B cell (primary cell): Measurements from ENCODE around the gene ABI3BP.

ENCODE experiments used
- EZH2 ChIP-seq: IDR thresholded peaks from 2 replicates; pipeline ENCODE4 v1.6.1; 2012; ENCODE audit warnings: borderline replicate concordance, low read depth, mild to moderate bottlenecking, moderate library complexity, low read length; ENCODE audit not compliant: insufficient read depth, poor library complexity, severe bottlenecking
- TF ChIP-seq, protein P1 (sequence below): fragments of 200-600 bp; IDR thresholded peaks from one replicate; pipeline ENCODE4 v1.8.0; 2022; ENCODE audit warnings: antibody characterized with exemption, mild to moderate bottlenecking

DNA sequence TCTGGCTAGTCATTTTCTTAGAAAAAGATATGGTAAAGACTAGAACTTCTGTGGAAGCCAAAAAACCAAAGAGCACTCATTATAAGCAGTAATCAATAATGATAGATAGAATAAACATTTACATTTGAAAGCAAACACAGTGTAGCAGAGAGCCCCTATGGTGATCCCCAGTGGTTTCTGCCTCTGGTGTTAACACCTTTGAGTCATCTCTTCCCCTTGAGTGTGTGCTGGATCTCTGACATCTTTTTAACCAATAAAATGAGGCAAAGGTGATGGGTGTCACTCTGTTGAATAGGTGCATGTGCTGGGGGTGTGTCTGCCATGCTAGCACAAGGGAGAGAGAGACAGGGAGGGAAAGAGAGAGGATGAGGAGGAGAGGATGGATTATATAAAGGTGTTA, 162.3 kb downstream of the ABI3BP start:
- TF ChIP-seq, protein P1, sequence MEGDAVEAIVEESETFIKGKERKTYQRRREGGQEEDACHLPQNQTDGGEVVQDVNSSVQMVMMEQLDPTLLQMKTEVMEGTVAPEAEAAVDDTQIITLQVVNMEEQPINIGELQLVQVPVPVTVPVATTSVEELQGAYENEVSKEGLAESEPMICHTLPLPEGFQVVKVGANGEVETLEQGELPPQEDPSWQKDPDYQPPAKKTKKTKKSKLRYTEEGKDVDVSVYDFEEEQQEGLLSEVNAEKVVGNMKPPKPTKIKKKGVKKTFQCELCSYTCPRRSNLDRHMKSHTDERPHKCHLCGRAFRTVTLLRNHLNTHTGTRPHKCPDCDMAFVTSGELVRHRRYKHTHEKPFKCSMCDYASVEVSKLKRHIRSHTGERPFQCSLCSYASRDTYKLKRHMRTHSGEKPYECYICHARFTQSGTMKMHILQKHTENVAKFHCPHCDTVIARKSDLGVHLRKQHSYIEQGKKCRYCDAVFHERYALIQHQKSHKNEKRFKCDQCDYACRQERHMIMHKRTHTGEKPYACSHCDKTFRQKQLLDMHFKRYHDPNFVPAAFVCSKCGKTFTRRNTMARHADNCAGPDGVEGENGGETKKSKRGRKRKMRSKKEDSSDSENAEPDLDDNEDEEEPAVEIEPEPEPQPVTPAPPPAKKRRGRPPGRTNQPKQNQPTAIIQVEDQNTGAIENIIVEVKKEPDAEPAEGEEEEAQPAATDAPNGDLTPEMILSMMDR, result no peak
- no peak for TF ChIP-seq EZH2
